Endothelial cell of umbilical vein (primary cell): ENCODE results near the gene AQP12B. TPM values are rescaled to one million over a fixed set of nuclear protein-coding genes. Genes with fewer than 3 reads are reported as not detected.

ENCODE experiments used
- BruUV-seq: library from RNA; stranded (reverse); fragments of 400-500 nt; replicated peaks from 2 replicates; lab custom pipeline; 2021; lab: Mats Ljungman, UMichigan
- CTCF ChIA-PET: fragments of 300-600, 350-600 bp; sonication (Branson Sonifier 250); formaldehyde crosslinking; loops from one replicate; lab custom pipeline; 2021; ENCODE audit warnings: antibody characterized with exemption, inconsistent platforms; lab: Charles Lee
- POLR2A ChIA-PET: fragments of 300-600, 350-600 bp; sonication (Branson Sonifier 250); formaldehyde crosslinking; loops from one replicate; lab custom pipeline; 2021; ENCODE audit warnings: antibody characterized with exemption, inconsistent platforms; lab: Charles Lee
- DNase-seq: peaks from one replicate; pipeline ENCODE4 v3.0.0-alpha.2; 2011; ENCODE audit warnings: low read depth, low spot score
- FAIRE-seq: peaks from 2 replicates; lab custom pipeline; 2011; peaks lifted over from hg19 to GRCh38; lab: Jason Lieb, UNC
- H2AFZ ChIP-seq: 2 replicates; pipeline ENCODE4 v1.6.0; 2012; ENCODE audit warnings: low read depth, low read length, control low read depth, inconsistent platforms
- H3K27ac ChIP-seq: 2 replicates; pipeline ENCODE4 v1.5.1; 2011; ENCODE audit warnings: low read depth, mild to moderate bottlenecking, control low read depth, low read length, moderate library complexity; ENCODE audit not compliant: insufficient read depth
- H3K27me3 ChIP-seq, 2 experiments: 2 replicates each; pipeline versions ENCODE4 v1.6.0 to v1.6.1; 2011; ENCODE audit warnings: low read length in 2 of 2, mixed read lengths in 1 of 2; ENCODE audit not compliant: control insufficient read depth in 2 of 2, insufficient read depth in 2 of 2
- H3K36me3 ChIP-seq, 2 experiments: 2 replicates in 1 of 2; 3 replicates in 1 of 2; pipeline ENCODE4 v1.5.1; 2011; ENCODE audit warnings: low read length in 2 of 2, mild to moderate bottlenecking in 1 of 2, moderate library complexity in 1 of 2; ENCODE audit not compliant: control insufficient read depth in 2 of 2, insufficient read depth in 2 of 2; ENCODE audit errors: extremely low read depth in 1 of 2
- H3K4me1 ChIP-seq: 3 replicates; pipeline ENCODE4 v1.5.1; 2011; ENCODE audit warnings: mild to moderate bottlenecking, low read length; ENCODE audit not compliant: control insufficient read depth, insufficient read depth; ENCODE audit errors: extremely low read depth
- H3K4me2 ChIP-seq: 2 replicates; pipeline ENCODE4 v1.6.1; 2011; ENCODE audit warnings: low read length, control low read depth, mixed read lengths; ENCODE audit not compliant: insufficient read depth
- H3K4me3 ChIP-seq, 3 experiments: fragments of 200-600 bp in 1 of 3; sonication (generic), shearing (Covaris generic) in 1 of 3; replicated peaks in 1 of 3; 2 replicates each; pipeline ENCODE4 v1.5.1; 2011 to 2016; ENCODE audit warnings: control low read depth in 3 of 3, low read length in 3 of 3, mild to moderate bottlenecking in 2 of 3, inconsistent platforms in 1 of 3, low read depth in 1 of 3, moderate library complexity in 1 of 3; ENCODE audit not compliant: insufficient read depth in 1 of 3
- H3K79me2 ChIP-seq: 2 replicates; pipeline ENCODE4 v1.6.0; 2012; ENCODE audit warnings: low read length, inconsistent platforms; ENCODE audit not compliant: control insufficient read depth, insufficient read depth
- H3K9ac ChIP-seq: replicated peaks from 2 replicates; pipeline ENCODE3; 2011; ENCODE audit warnings: low read length, control low read depth; ENCODE audit not compliant: insufficient read depth; ENCODE audit errors: extremely low read depth
- H3K9me1 ChIP-seq: replicated peaks from 3 replicates; pipeline ENCODE4 v1.6.0; 2011; ENCODE audit warnings: mild to moderate bottlenecking, low read length; ENCODE audit not compliant: control insufficient read depth, insufficient read depth; ENCODE audit errors: extremely low read depth
- H3K9me3 ChIP-seq: replicated peaks from 2 replicates; pipeline ENCODE4 v1.5.1; 2012; ENCODE audit warnings: low read length, inconsistent platforms; ENCODE audit not compliant: control insufficient read depth, insufficient read depth
- H4K20me1 ChIP-seq: replicated peaks from 2 replicates; pipeline ENCODE3; 2011; ENCODE audit warnings: mild to moderate bottlenecking, low read length; ENCODE audit not compliant: control insufficient read depth, insufficient read depth; ENCODE audit errors: extremely low read depth
- EZH2 ChIP-seq: IDR thresholded peaks from 2 replicates; pipeline ENCODE4 v1.6.1; 2012; ENCODE audit warnings: borderline replicate concordance, low read depth, mild to moderate bottlenecking, moderate library complexity, low read length, inconsistent platforms; ENCODE audit not compliant: severe bottlenecking
- FOS ChIP-seq: IDR thresholded peaks from 2 replicates; pipeline ENCODE4 v1.6.1; 2011; ENCODE audit warnings: mild to moderate bottlenecking, low read length, moderate library complexity, borderline replicate concordance; ENCODE audit not compliant: insufficient read depth
- JUN ChIP-seq: IDR thresholded peaks from 2 replicates; pipeline ENCODE4 v1.6.1; 2011; ENCODE audit warnings: borderline replicate concordance, low read depth; ENCODE audit not compliant: insufficient read length, insufficient read depth
- POLR2AphosphoS5 ChIP-seq: IDR thresholded peaks from 2 replicates; pipeline ENCODE4 v1.6.1; 2012; ENCODE audit warnings: low read depth, mild to moderate bottlenecking, control low read depth, low read length, moderate library complexity; ENCODE audit not compliant: insufficient read depth
- dilution Hi-C: fragments of 300-500 bp; cut with MboI; formaldehyde crosslinking; loops from one replicate; pipeline ENCODE4 v1.15.0; 2019; ENCODE audit warnings: low sequenced_read_pairs; ENCODE audit not compliant: extremely low pct_ligation_motif_present
- intact Hi-C: fragments of 100-400 bp; cut with micrococcal nuclease; formaldehyde crosslinking; loops from one replicate; pipeline ENCODE4 v1.10.0; 2022
- polyA plus RNA-seq, 4 experiments: library from polyadenylated mRNA; depleted of rRNA in 3 of 4; stranded (reverse) in 3 of 4; unstranded in 1 of 4; fragments of >200 nt; gene quantifications; 2 replicates each; pipeline versions ENCODE4 v1.2.1 to v1.2.3, GENCODE V29; 2011 to 2012; ENCODE audit warnings: missing spikeins in 1 of 4
- total RNA-seq: library from RNA; stranded (reverse); gene quantifications from 2 replicates; pipeline ENCODE4 v1.2.3, GENCODE V29; 2021
- TF ChIP-seq, protein P1 (sequence below), 2 donors: IDR thresholded peaks; 1 replicate in 1 of 2; 2 replicates in 1 of 2; pipeline ENCODE4 v1.5.1; 2011; ENCODE audit warnings: low read length in 2 of 2, mild to moderate bottlenecking in 2 of 2, moderate library complexity in 2 of 2, control low read depth in 1 of 2, inconsistent platforms in 1 of 2, low read depth in 1 of 2; ENCODE audit not compliant: insufficient read depth in 1 of 2; ENCODE audit errors: extremely low read depth in 1 of 2
- TF ChIP-seq, protein P2 (sequence below): IDR thresholded peaks from 2 replicates; pipeline ENCODE4 v1.6.1; 2011; ENCODE audit not compliant: insufficient read depth, insufficient read length

AQP12B gene
- total and polyA plus RNA-seq, 2 donors (not counting 3 experiments of a cell fraction or from before 2014, with no cell fraction given) = not detected

DNA sequence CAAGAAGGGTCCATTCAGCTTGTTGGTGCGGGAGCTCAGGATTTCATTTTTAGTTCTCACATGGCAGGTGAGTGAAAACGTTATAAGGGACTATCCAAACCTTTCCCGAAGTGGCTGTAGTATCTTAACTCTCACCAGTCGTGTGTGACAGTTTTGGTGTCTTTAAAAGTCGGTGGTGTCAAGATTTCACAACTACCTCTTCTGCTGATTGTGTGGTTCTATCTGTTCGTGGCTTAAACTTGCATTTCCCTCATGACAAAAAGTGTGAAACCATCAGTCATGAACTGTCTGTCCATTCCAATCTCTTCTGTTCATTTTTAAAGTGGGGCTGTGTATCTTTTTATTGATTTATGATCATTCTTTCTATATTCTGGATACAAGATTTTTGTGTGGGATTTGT, 3.8 kb upstream of the AQP12B start:
- H4K20me1 ChIP-seq = no peaks in the 10 kb centered on the region
- H3K9me3 ChIP-seq = no peaks in the 10 kb centered on the region
- no peak overlapping the region for H3K9ac ChIP-seq
- H3K79me2 ChIP-seq = no peaks in the 10 kb centered on the region
- intact Hi-C loops (no loop called here), dilution Hi-C loops (no loop called here)
- H3K4me3 ChIP-seq = no peak overlapping the region
- no peak for TF ChIP-seq FOS
- TF ChIP-seq, protein P1, sequence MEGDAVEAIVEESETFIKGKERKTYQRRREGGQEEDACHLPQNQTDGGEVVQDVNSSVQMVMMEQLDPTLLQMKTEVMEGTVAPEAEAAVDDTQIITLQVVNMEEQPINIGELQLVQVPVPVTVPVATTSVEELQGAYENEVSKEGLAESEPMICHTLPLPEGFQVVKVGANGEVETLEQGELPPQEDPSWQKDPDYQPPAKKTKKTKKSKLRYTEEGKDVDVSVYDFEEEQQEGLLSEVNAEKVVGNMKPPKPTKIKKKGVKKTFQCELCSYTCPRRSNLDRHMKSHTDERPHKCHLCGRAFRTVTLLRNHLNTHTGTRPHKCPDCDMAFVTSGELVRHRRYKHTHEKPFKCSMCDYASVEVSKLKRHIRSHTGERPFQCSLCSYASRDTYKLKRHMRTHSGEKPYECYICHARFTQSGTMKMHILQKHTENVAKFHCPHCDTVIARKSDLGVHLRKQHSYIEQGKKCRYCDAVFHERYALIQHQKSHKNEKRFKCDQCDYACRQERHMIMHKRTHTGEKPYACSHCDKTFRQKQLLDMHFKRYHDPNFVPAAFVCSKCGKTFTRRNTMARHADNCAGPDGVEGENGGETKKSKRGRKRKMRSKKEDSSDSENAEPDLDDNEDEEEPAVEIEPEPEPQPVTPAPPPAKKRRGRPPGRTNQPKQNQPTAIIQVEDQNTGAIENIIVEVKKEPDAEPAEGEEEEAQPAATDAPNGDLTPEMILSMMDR (IDR thresholded peaks at IDR 0.05; ENCODE audit: extremely low read depth in 1 of 2, insufficient read depth in 1 of 2, low read depth in 1 of 2, low read length in 2 of 2) = no peak
- TF ChIP-seq POLR2AphosphoS5 = no peak
- TF ChIP-seq EZH2 = no peak
- TF ChIP-seq JUN = no peak
- TF ChIP-seq, protein P2, sequence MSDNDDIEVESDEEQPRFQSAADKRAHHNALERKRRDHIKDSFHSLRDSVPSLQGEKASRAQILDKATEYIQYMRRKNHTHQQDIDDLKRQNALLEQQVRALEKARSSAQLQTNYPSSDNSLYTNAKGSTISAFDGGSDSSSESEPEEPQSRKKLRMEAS = no peak
- no peak for FAIRE-seq
- no peaks in the 10 kb centered on the region for H3K27me3 ChIP-seq
- H3K4me1 ChIP-seq = no peaks in the 10 kb centered on the region
- no TSS peak for BruUV-seq
- ChIA-PET CTCF (no interaction called here), POLR2A (no interaction called here)
- no peak for DNase-seq
- no peaks in the 10 kb centered on the region for H3K9me1 ChIP-seq
- no peak overlapping the region for H3K27ac ChIP-seq
- no peak overlapping the region for H2AFZ ChIP-seq
- no peak overlapping the region for H3K4me2 ChIP-seq
- no peaks in the 10 kb centered on the region for H3K36me3 ChIP-seq
